B cell (primary cell): ENCODE measurements around the gene ITGB7. TPM values are rescaled to one million over a fixed set of nuclear protein-coding genes. Genes with fewer than 3 reads are reported as not detected.

Experiments
- polyA plus RNA-seq: library from polyadenylated mRNA; depleted of rRNA; stranded (reverse); fragments of >200 nt; gene quantifications from 2 replicates; pipeline ENCODE4 v1.2.3, GENCODE V29; 2012
- small RNA-seq: library from RNA; depleted of rRNA; stranded (forward); fragments of <200 nt; gene quantifications from one replicate; pipeline ENCODE3, GENCODE V24; 2012; ENCODE audit warnings: low replicate concordance, low read depth; ENCODE audit not compliant: insufficient read length
- total RNA-seq, 2 donors: library from RNA; stranded (reverse); fragments of 120-200 nt in 1 of 2; gene quantifications; 1 replicate in 1 of 2; 2 replicates in 1 of 2; pipeline versions ENCODE4 v1.2.3 to v1.2.4, GENCODE V29; 2013 to 2022

ITGB7 gene
- total and polyA plus RNA-seq, 2 donors (not counting 1 experiment from before 2014, with no cell fraction given), result 199 to 265 TPM

Small RNAs within 50 kb of the gene (small RNA-seq; reads per million reads assigned to genes)
- not detected for gene HIGD1AP1

Other genes starting within 250 kb of the ITGB7 start
- 631 and 674 TPM in 2 replicates for gene EIF4B, start 200.8 kb downstream of the ITGB7 start, total RNA-seq
- gene EIF4B, start 200.8 kb downstream of the ITGB7 start, polyA plus RNA-seq, result 252 and 286 TPM in 2 replicates
- 0.24 and 1.3 TPM in 2 replicates for gene TNS2, start 157.2 kb downstream of the ITGB7 start, total RNA-seq
- gene TNS2, start 157.2 kb downstream of the ITGB7 start, polyA plus RNA-seq, result 0.32 and 0.60 TPM in 2 replicates
- gene SPRYD3, start 127.9 kb downstream of the ITGB7 start, total RNA-seq, result 39.8 and 43.3 TPM in 2 replicates
- 15.9 and 16.3 TPM in 2 replicates for gene SPRYD3, start 127.9 kb downstream of the ITGB7 start, polyA plus RNA-seq
- gene IGFBP6, start 109.6 kb downstream of the ITGB7 start, total RNA-seq, result not detected in 2 replicates
- 0.30 TPM in 1 of 2 replicates, not detected in the other for gene IGFBP6, start 109.6 kb downstream of the ITGB7 start, polyA plus RNA-seq
- gene SOAT2, start 103.8 kb downstream of the ITGB7 start, total RNA-seq, result not detected in 2 replicates
- gene SOAT2, start 103.8 kb downstream of the ITGB7 start, polyA plus RNA-seq, result 0.31 TPM in 1 of 2 replicates, not detected in the other
- gene ZNF740, start 26.5 kb downstream of the ITGB7 start, total RNA-seq, result 117 and 131 TPM in 2 replicates
- gene ZNF740, start 26.5 kb downstream of the ITGB7 start, polyA plus RNA-seq, result 27.4 and 35.9 TPM in 2 replicates
- 56.3 and 57.0 TPM in 2 replicates for gene CSAD, start 26.3 kb downstream of the ITGB7 start, total RNA-seq
- gene CSAD, start 26.3 kb downstream of the ITGB7 start, polyA plus RNA-seq, result 64.6 and 91.2 TPM in 2 replicates
- 15.0 and 16.7 TPM in 2 replicates for gene RARG, start 25.0 kb upstream of the ITGB7 start, total RNA-seq
- gene RARG, start 25.0 kb upstream of the ITGB7 start, polyA plus RNA-seq, result 6.7 and 8.8 TPM in 2 replicates
- gene ESPL1, start 61.0 kb upstream of the ITGB7 start, total RNA-seq, result 1.7 and 2.4 TPM in 2 replicates
- gene ESPL1, start 61.0 kb upstream of the ITGB7 start, polyA plus RNA-seq, result 0.88 and 1.1 TPM in 2 replicates
- gene PFDN5, start 88.3 kb upstream of the ITGB7 start, total RNA-seq, result 627 and 654 TPM in 2 replicates
- gene PFDN5, start 88.3 kb upstream of the ITGB7 start, polyA plus RNA-seq, result 1,319 and 1,584 TPM in 2 replicates
- 48.4 and 59.3 TPM in 2 replicates for gene MYG1, start 92.4 kb upstream of the ITGB7 start, total RNA-seq
- gene MYG1, start 92.4 kb upstream of the ITGB7 start, polyA plus RNA-seq, result 34.7 and 46.4 TPM in 2 replicates
- 65.1 and 68.4 TPM in 2 replicates for gene AAAS, start 114.4 kb upstream of the ITGB7 start, total RNA-seq
- 88.1 and 97.1 TPM in 2 replicates for gene AAAS, start 114.4 kb upstream of the ITGB7 start, polyA plus RNA-seq
- gene SP7, start 129.1 kb upstream of the ITGB7 start, total RNA-seq, result not detected in 2 replicates
- 0.30 and 0.34 TPM in 2 replicates for gene SP7, start 129.1 kb upstream of the ITGB7 start, polyA plus RNA-seq
- gene SP1, start 172.9 kb upstream of the ITGB7 start, total RNA-seq, result 129 and 131 TPM in 2 replicates
- gene SP1, start 172.9 kb upstream of the ITGB7 start, polyA plus RNA-seq, result 26.0 and 30.1 TPM in 2 replicates
- gene AMHR2, start 216.6 kb upstream of the ITGB7 start, total RNA-seq, result not detected in 2 replicates
- gene AMHR2, start 216.6 kb upstream of the ITGB7 start, polyA plus RNA-seq, result not detected in 2 replicates
- gene PRR13, start 234.5 kb upstream of the ITGB7 start, total RNA-seq, result 200 and 213 TPM in 2 replicates
- 84.6 and 108 TPM in 2 replicates for gene PRR13, start 234.5 kb upstream of the ITGB7 start, polyA plus RNA-seq
- 916 and 944 TPM in 2 replicates for gene PCBP2, start 244.9 kb upstream of the ITGB7 start, total RNA-seq
- 492 and 630 TPM in 2 replicates for gene PCBP2, start 244.9 kb upstream of the ITGB7 start, polyA plus RNA-seq